Glutamatergic neuron (in vitro differentiated cells): ENCODE data around the gene HEXD. TPM values are rescaled to one million over a fixed set of nuclear protein-coding genes. Genes with fewer than 3 reads are reported as not detected.
"Not testable (repeated sequence)": the region's sequence is repeated elsewhere in the genome, so short reads cannot be mapped to it uniquely, and the experiment has no call there.

Source experiments
- DNase-seq: peaks from one replicate; pipeline ENCODE4 v3.0.0; 2022
- H3K27ac Mint-ChIP-seq: one replicate; pipeline ENCODE4 v1.8.0; 2020; ENCODE audit warnings: mild to moderate bottlenecking, mixed read lengths, inconsistent platforms; ENCODE audit not compliant: unreplicated experiment
- H3K27me3 Mint-ChIP-seq: one replicate; pipeline ENCODE4 v1.8.0; 2020; ENCODE audit warnings: mild to moderate bottlenecking, moderate library complexity, mixed read lengths, inconsistent platforms; ENCODE audit not compliant: unreplicated experiment
- H3K36me3 Mint-ChIP-seq: one replicate; pipeline ENCODE4 v1.8.0; 2020; ENCODE audit warnings: mild to moderate bottlenecking, mixed read lengths, inconsistent platforms; ENCODE audit not compliant: unreplicated experiment
- H3K4me1 Mint-ChIP-seq: one replicate; pipeline ENCODE4 v1.8.0; 2020; ENCODE audit warnings: mild to moderate bottlenecking, low read depth, mixed read lengths, inconsistent platforms; ENCODE audit not compliant: unreplicated experiment
- H3K4me3 Mint-ChIP-seq: one replicate; pipeline ENCODE4 v1.8.0; 2020; ENCODE audit warnings: mild to moderate bottlenecking, mixed read lengths, inconsistent platforms; ENCODE audit not compliant: unreplicated experiment
- H3K9me3 Mint-ChIP-seq: one replicate; pipeline ENCODE4 v1.8.0; 2020; ENCODE audit warnings: mild to moderate bottlenecking, moderate library complexity, mixed read lengths, inconsistent platforms; ENCODE audit not compliant: unreplicated experiment
- CTCF ChIP-seq: fragments of 200-600 bp; sonication (generic); IDR thresholded peaks from one replicate; pipeline ENCODE4 v1.5.0; 2021; ENCODE audit not compliant: partially characterized antibody, unreplicated experiment
- total RNA-seq: library from RNA; stranded (reverse); fragmentation: NEBNext Ultra II Directional; extraction: Animal tissue kit (Norgen Biotek cat#: 25700); gene quantifications from one replicate; pipeline ENCODE4 v1.2.1, GENCODE V29; 2021; ENCODE audit not compliant: unreplicated experiment

HEXD gene
- total RNA-seq, 1 donor from 2014 or later = 58.7 TPM

DNA sequence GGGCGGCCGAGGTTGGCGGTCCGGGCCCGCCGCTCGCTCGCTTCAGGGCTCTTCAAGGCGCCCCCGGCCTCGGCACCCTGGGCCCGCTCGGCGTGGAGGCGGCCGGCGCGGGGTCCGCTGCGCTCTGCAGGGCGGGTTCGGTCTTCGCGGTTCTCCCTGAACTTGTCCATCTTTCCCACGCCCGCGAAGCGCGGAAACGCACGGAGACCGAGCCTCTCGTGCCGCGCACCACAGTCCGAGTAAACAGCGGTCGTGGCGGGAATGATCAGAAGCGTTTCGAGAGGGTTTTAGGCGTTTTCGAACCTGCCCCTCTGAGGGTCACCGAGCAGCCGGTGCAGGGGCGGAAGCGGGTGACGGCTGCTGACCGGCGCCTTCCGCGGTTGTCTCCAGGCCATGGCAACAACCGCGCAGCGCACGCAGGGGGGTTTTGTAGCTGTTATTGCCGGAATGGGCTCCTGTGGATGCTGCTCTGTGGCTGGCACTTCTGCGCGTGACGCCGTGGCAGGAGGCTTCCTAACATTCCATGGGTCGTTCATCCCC is 40.8 kb downstream of the HEXD start:
- H3K4me1 Mint-ChIP-seq = peaks cover 9% of the 10 kb centered on the region
- peak; percentile 48 for DNase-seq
- H3K4me3 Mint-ChIP-seq = peak overlapping the region; percentile 98
- H3K36me3 Mint-ChIP-seq = no peaks in the 10 kb centered on the region
- peak overlapping the region; percentile 95 for H3K27ac Mint-ChIP-seq
- peaks cover 3% of the 10 kb centered on the region for H3K27me3 Mint-ChIP-seq
- peaks cover 13% of the 10 kb centered on the region for H3K9me3 Mint-ChIP-seq
- no peak for TF ChIP-seq CTCF

- H3K27me3 Mint-ChIP-seq, DNase-seq, H3K27ac Mint-ChIP-seq, H3K36me3 Mint-ChIP-seq, H3K4me1 Mint-ChIP-seq: not testable (repeated sequence)
- Mint-ChIP-seq H3K4me3 (peak overlapping the region; percentile 98), H3K9me3 (peaks cover 13% of the 10 kb centered on the region)
These were observed 41.8 kb downstream of the HEXD start for GRCh38 chr17:82459936-82460335.

GRCh38 chr17:82461827-82462524 is 43.8 kb downstream of the HEXD start:
- Mint-ChIP-seq H3K9me3 (peaks cover 13% of the 10 kb centered on the region), H3K36me3 (peaks cover 4% of the 10 kb centered on the region), H3K4me1 (peaks cover 9% of the 10 kb centered on the region), H3K27ac (no peak overlapping the region), H3K4me3 (no peak overlapping the region), H3K27me3 (peaks cover 3% of the 10 kb centered on the region)
- DNase-seq = no peak
- TF ChIP-seq CTCF = no peak

DNA sequence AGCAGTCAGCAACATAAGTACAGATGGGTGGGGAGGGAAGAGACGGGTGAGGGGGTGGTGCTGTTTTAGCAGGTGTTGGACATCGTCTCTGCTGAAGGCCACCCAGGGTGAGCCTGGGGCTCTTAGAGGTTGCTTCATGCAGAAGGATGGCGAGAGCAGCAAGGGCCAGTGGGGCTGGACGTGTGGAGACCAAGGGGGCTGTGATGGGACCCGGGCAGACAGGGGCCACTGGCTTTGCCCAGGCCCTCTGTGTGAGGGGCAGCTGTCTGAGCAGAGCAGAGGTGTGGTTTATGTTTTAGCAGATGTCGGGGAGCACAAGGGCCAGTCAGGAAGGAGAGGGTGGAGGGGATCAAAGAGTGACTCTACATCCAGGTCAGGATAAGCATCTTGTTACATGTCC is 45.2 kb downstream of the HEXD start:
- Mint-ChIP-seq H3K27ac (no peak overlapping the region), H3K27me3 (peaks cover 3% of the 10 kb centered on the region), H3K36me3 (peaks cover 4% of the 10 kb centered on the region), H3K9me3 (peaks cover 6% of the 10 kb centered on the region), H3K4me3 (no peak overlapping the region), H3K4me1 (peaks cover 3% of the 10 kb centered on the region)
- no peak for DNase-seq
- no peak for TF ChIP-seq CTCF

GRCh38 chr17:82463925-82464566 is 45.9 kb downstream of the HEXD start:
- peaks cover 4% of the 10 kb centered on the region for H3K36me3 Mint-ChIP-seq
- H3K4me3 Mint-ChIP-seq = no peak overlapping the region
- no peak for TF ChIP-seq CTCF

More at GRCh38 chr17:82463925-82464566, 45.9 kb downstream of the HEXD start:
- Mint-ChIP-seq H3K27ac (no peak overlapping the region), H3K27me3 (peaks cover 3% of the 10 kb centered on the region), H3K9me3 (peaks cover 6% of the 10 kb centered on the region), H3K4me1 (peaks cover 3% of the 10 kb centered on the region)
- no peak for DNase-seq
